ENCODE data around the gene SRSF3. TPM values are rescaled to one million over a fixed set of nuclear protein-coding genes. Genes with fewer than 3 reads are reported as not detected.
A peak's percentile ranks its signal among the peaks of the same experiment; 100 is the strongest.

SRSF3 gene
- polyA plus RNA-seq, 1 experiment: 177 TPM

DNA sequence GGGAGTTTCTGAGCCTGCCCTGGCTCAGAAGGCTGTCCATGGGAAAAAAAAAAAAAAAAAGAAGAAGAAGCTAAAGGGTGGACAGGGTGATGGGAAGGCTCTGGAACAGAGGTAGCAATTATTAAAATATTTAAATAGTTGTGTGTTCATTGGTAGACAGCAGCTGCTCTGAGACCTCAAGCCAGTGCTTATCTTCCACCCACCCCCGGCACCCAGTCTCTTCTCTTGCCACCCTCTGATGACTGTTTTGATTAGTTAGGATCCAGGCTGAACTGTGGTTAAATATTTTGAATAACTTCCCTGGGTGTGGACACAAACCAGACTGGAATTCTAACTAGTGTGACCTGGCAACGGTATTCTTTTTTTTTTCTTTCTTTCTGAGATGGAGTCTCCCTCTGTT is 16.9 kb upstream of the SRSF3 start:
- H3K4me3 ChIP-seq (ENCODE audit: low read depth, low read length): no peak overlapping the region
- no peaks in the 10 kb centered on the region for H3K27me3 ChIP-seq (ENCODE audit: control insufficient read depth, insufficient read depth, low read length)
- ChIA-PET CTCF (interaction anchor here (1.0 kb wide), 1 partner anchor 9 kb away, joined by 3 read pairs; no protein-coding TSS in a partner anchor), POLR2A (interaction anchor here (0.6 kb wide), 1 partner anchor 11 kb away, joined by 4 read pairs; no protein-coding TSS in a partner anchor)
- TF ChIP-seq, protein P1, sequence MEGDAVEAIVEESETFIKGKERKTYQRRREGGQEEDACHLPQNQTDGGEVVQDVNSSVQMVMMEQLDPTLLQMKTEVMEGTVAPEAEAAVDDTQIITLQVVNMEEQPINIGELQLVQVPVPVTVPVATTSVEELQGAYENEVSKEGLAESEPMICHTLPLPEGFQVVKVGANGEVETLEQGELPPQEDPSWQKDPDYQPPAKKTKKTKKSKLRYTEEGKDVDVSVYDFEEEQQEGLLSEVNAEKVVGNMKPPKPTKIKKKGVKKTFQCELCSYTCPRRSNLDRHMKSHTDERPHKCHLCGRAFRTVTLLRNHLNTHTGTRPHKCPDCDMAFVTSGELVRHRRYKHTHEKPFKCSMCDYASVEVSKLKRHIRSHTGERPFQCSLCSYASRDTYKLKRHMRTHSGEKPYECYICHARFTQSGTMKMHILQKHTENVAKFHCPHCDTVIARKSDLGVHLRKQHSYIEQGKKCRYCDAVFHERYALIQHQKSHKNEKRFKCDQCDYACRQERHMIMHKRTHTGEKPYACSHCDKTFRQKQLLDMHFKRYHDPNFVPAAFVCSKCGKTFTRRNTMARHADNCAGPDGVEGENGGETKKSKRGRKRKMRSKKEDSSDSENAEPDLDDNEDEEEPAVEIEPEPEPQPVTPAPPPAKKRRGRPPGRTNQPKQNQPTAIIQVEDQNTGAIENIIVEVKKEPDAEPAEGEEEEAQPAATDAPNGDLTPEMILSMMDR (IDR thresholded peaks at IDR 0.05; ENCODE audit: insufficient read depth, low read depth, low read length): no peak
- DNase-seq (ENCODE audit: low read depth): peak; percentile 85
- H3K36me3 ChIP-seq (ENCODE audit: control insufficient read depth, insufficient read depth, low read length): no peaks in the 10 kb centered on the region

- H3K4me3 ChIP-seq (ENCODE audit: low read depth, low read length): no peak overlapping the region
- ChIA-PET CTCF (interaction anchor here (1.0 kb wide), 1 partner anchor 10 kb away, joined by 3 read pairs; no protein-coding TSS in a partner anchor), POLR2A (no interaction called here)
- DNase-seq (ENCODE audit: low read depth): no peak
- no peaks in the 10 kb centered on the region for H3K27me3 ChIP-seq (ENCODE audit: control insufficient read depth, insufficient read depth, low read length)
- no peaks in the 10 kb centered on the region for H3K36me3 ChIP-seq (ENCODE audit: control insufficient read depth, insufficient read depth, low read length)
- TF ChIP-seq, protein P1 (IDR thresholded peaks at IDR 0.05; ENCODE audit: insufficient read depth, low read depth, low read length): no peak
Observed at GRCh38 chr6:36578030-36578429, 16.1 kb upstream of the SRSF3 start.

GRCh38 chr6:36578431-36578830 is 15.7 kb upstream of the SRSF3 start:
- H3K4me3 ChIP-seq (ENCODE audit: low read depth, low read length): no peak overlapping the region
- no peak for DNase-seq (ENCODE audit: low read depth)
- POLR2A ChIA-PET: no interaction called here
- CTCF ChIA-PET: no interaction called here
- TF ChIP-seq, protein P1 (IDR thresholded peaks at IDR 0.05; ENCODE audit: insufficient read depth, low read depth, low read length): no peak
- H3K36me3 ChIP-seq (ENCODE audit: control insufficient read depth, insufficient read depth, low read length): no peaks in the 10 kb centered on the region
- no peaks in the 10 kb centered on the region for H3K27me3 ChIP-seq (ENCODE audit: control insufficient read depth, insufficient read depth, low read length)

GRCh38 chr6:36580184-36580526 is 14.0 kb upstream of the SRSF3 start:
- Histone ChIP-seq H3K27me3 (ENCODE audit: control insufficient read depth, insufficient read depth, low read length) (no peaks in the 10 kb centered on the region), H3K36me3 (ENCODE audit: control insufficient read depth, insufficient read depth, low read length) (no peaks in the 10 kb centered on the region), H3K4me3 (ENCODE audit: low read depth, low read length) (no peak overlapping the region)
- TF ChIP-seq, protein P1 (IDR thresholded peaks at IDR 0.05; ENCODE audit: insufficient read depth, low read depth, low read length): no peak
- DNase-seq (ENCODE audit: low read depth): no peak
- POLR2A ChIA-PET: no interaction called here
- CTCF ChIA-PET: interaction anchor here (0.8 to 1.2 kb wide), 6 partner anchors 19 to 157 kb away, joined by 3 to 5 read pairs (median 4); no protein-coding TSS in a partner anchor

GRCh38 chr6:36581716-36582115 is 12.4 kb upstream of the SRSF3 start:
- POLR2A ChIA-PET: interaction anchor here (1.0 kb wide), 1 partner anchor 16 kb away, joined by 3 read pairs; no protein-coding TSS in a partner anchor
- Histone ChIP-seq H3K27me3 (ENCODE audit: control insufficient read depth, insufficient read depth, low read length) (no peaks in the 10 kb centered on the region), H3K36me3 (ENCODE audit: control insufficient read depth, insufficient read depth, low read length) (no peaks in the 10 kb centered on the region), H3K4me3 (ENCODE audit: low read depth, low read length) (no peak overlapping the region)
- TF ChIP-seq, protein P1 (IDR thresholded peaks at IDR 0.05; ENCODE audit: insufficient read depth, low read depth, low read length): no peak
- CTCF ChIA-PET: interaction anchor here (1.2 kb wide), 1 partner anchor 97 kb away, joined by 3 read pairs; the partner anchor contains the start of gene CDKN1A
- DNase-seq (ENCODE audit: low read depth): no peak
